Neural cell (in vitro differentiated cells): ENCODE measurements around the gene URAD. TPM values are rescaled to one million over a fixed set of nuclear protein-coding genes. Genes with fewer than 3 reads are reported as not detected.

Source experiments
- H2AFZ ChIP-seq: fragments of 200-600, 300-800 bp; sonication (generic), shearing (Covaris generic); 2 replicates; pipeline ENCODE4 v1.6.0; 2014; ENCODE audit warnings: low read depth, mild to moderate bottlenecking, antibody characterized with exemption, low read length, moderate library complexity
- H3F3A ChIP-seq: fragments of 200-600 bp; shearing (Covaris generic); 2 replicates; pipeline ENCODE4 v1.6.1; 2016; ENCODE audit warnings: mild to moderate bottlenecking, moderate library complexity, mixed read lengths, antibody characterized with exemption, low read length; ENCODE audit not compliant: insufficient read depth, poor library complexity, severe bottlenecking
- H3K27ac ChIP-seq: fragments of 200-600, 300-800 bp; sonication (generic), shearing (Covaris generic); 2 replicates; pipeline ENCODE4 v1.5.1; 2014; ENCODE audit warnings: mild to moderate bottlenecking, low read length, moderate library complexity
- H3K27me3 ChIP-seq: fragments of 300-800, 200-600 bp; sonication (generic), shearing (Covaris generic); 2 replicates; pipeline ENCODE4 v1.6.0; 2014; ENCODE audit warnings: mild to moderate bottlenecking, low read depth, low read length, moderate library complexity; ENCODE audit not compliant: insufficient read depth
- H3K36me3 ChIP-seq: fragments of 300-800, 200-600 bp; sonication (generic), shearing (Covaris generic); 2 replicates; pipeline ENCODE4 v1.5.1; 2014; ENCODE audit warnings: mild to moderate bottlenecking, antibody characterized with exemption, low read length, moderate library complexity; ENCODE audit not compliant: insufficient read depth
- H3K4me2 ChIP-seq: fragments of 300-800, 200-600 bp; sonication (generic), shearing (Covaris generic); 2 replicates; pipeline ENCODE4 v1.6.0; 2014; ENCODE audit warnings: mild to moderate bottlenecking, low read length
- H3K4me3 ChIP-seq: fragments of 300-800, 200-600 bp; sonication (generic), shearing (Covaris generic); 2 replicates; pipeline ENCODE4 v1.5.1; 2014; ENCODE audit warnings: mild to moderate bottlenecking, low read length, moderate library complexity
- H3K79me2 ChIP-seq: fragments of 200-600 bp; shearing (Covaris generic); replicated peaks from 2 replicates; pipeline ENCODE4 v1.6.0; 2014; ENCODE audit warnings: mild to moderate bottlenecking, low read length, moderate library complexity; ENCODE audit not compliant: insufficient read depth
- H3K9ac ChIP-seq: fragments of 300-800, 200-600 bp; sonication (generic), shearing (Covaris generic); 2 replicates; pipeline ENCODE4 v1.6.1; 2016; ENCODE audit warnings: mild to moderate bottlenecking, low read length, mixed read lengths
- H3K9me2 ChIP-seq: fragments of 200-600 bp; shearing (Covaris generic); 2 replicates; pipeline ENCODE4 v1.6.1; 2016; ENCODE audit warnings: mild to moderate bottlenecking, low read length, mixed read lengths; ENCODE audit not compliant: insufficient read depth
- H3K9me3 ChIP-seq: fragments of 200-600, 300-800 bp; sonication (generic), shearing (Covaris generic); 2 replicates; pipeline ENCODE4 v1.6.1; 2016; ENCODE audit warnings: mild to moderate bottlenecking, mixed run types, low read length, moderate library complexity, mixed read lengths
- H4K20me1 ChIP-seq: fragments of 200-600 bp; shearing (Covaris generic); 2 replicates; pipeline ENCODE4 v1.6.1; 2016; ENCODE audit warnings: mild to moderate bottlenecking, mixed run types; ENCODE audit not compliant: insufficient read depth
- EP300 ChIP-seq: fragments of 450-650 bp; conservative IDR thresholded peaks from 2 replicates; pipeline ENCODE4 v1.6.1; 2014; ENCODE audit warnings: antibody characterized with exemption, mild to moderate bottlenecking, moderate library complexity; ENCODE audit not compliant: poor library complexity, severe bottlenecking
- EZH2 ChIP-seq: fragments of 200-600, 300-800 bp; shearing (Covaris generic), sonication (generic); IDR thresholded peaks from 2 replicates; pipeline ENCODE4 v1.6.1; 2014; ENCODE audit warnings: antibody characterized with exemption, low read length, borderline replicate concordance, mild to moderate bottlenecking; ENCODE audit not compliant: insufficient read depth, poor library complexity, severe bottlenecking
- MXI1 ChIP-seq: fragments of 450-650 bp; conservative IDR thresholded peaks from 2 replicates; pipeline ENCODE4 v1.6.1; 2014; ENCODE audit warnings: antibody characterized with exemption, mild to moderate bottlenecking; ENCODE audit not compliant: poor library complexity, severe bottlenecking
- POLR2AphosphoS5 ChIP-seq: IDR thresholded peaks from 2 replicates; pipeline ENCODE4 v1.6.1; 2012
- RAD21 ChIP-seq: fragments of 450-650 bp; conservative IDR thresholded peaks from 2 replicates; pipeline ENCODE4 v1.6.1; 2014; ENCODE audit warnings: antibody characterized with exemption, mild to moderate bottlenecking, moderate library complexity
- SMC3 ChIP-seq: fragments of 450-650 bp; conservative IDR thresholded peaks from 2 replicates; pipeline ENCODE4 v1.6.1; 2014; ENCODE audit warnings: antibody characterized with exemption, mild to moderate bottlenecking, moderate library complexity; ENCODE audit not compliant: poor library complexity
- TAF1 ChIP-seq: IDR thresholded peaks from 2 replicates; pipeline ENCODE4 v1.6.1; 2012; ENCODE audit warnings: low read depth
- polyA plus RNA-seq: library from polyadenylated mRNA; depleted of rRNA; stranded (reverse); fragments of >200 nt; gene quantifications from 2 replicates; pipeline ENCODE4 v1.2.3, GENCODE V29; 2014
- TF ChIP-seq, protein P1 (sequence below): fragments of 450-650 bp; IDR thresholded peaks from 2 replicates; pipeline ENCODE4 v1.5.1; 2014; ENCODE audit warnings: antibody characterized with exemption, mild to moderate bottlenecking, moderate library complexity; ENCODE audit not compliant: poor library complexity, severe bottlenecking
- TF ChIP-seq, protein P2 (sequence below): IDR thresholded peaks from 2 replicates; pipeline ENCODE4 v1.6.1; 2012; ENCODE audit warnings: borderline replicate concordance

Gene URAD
- polyA plus RNA-seq, 1 donor from 2014 or later: not detected

DNA sequence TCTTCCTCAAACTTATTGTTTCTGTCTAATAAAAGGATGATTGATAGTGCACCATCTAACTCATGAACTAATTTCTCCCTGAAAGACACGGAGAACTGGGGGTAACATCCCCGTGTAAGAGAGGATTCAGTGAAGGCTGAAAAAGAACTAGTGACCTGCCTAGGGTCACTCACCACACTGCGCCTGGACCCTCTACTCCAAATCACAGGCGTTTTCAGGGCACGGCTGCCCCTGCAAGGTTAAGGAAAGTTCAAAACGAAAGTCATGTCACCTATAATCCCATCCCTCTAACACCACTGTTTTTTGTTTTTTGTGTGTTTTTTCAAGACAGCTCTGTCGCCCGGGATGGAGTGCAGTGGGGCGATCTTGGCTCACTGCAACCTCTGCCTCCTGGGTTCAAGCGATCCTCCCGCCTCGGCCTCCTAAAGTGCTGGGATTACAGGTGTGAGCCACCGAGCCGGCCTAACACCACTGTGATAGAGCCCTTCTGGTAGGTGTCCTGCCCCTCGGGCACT, 8.7 kb downstream of the URAD start:
- H3K9me2 ChIP-seq: no peaks in the 10 kb centered on the region
- H3K4me3 ChIP-seq: no peak overlapping the region
- H3K79me2 ChIP-seq: no peaks in the 10 kb centered on the region
- H3K27me3 ChIP-seq: peaks cover 94% of the 10 kb centered on the region
- no peak overlapping the region for H3K4me2 ChIP-seq
- H3K36me3 ChIP-seq: no peaks in the 10 kb centered on the region
- H3K27ac ChIP-seq: no peak overlapping the region
- H3F3A ChIP-seq: no peaks in the 10 kb centered on the region
- H3K9me3 ChIP-seq: no peaks in the 10 kb centered on the region
- no peak overlapping the region for H3K9ac ChIP-seq
- TF ChIP-seq RAD21 (no peak), POLR2AphosphoS5 (peak; percentile 62)
- no peaks in the 10 kb centered on the region for H4K20me1 ChIP-seq
- H2AFZ ChIP-seq: no peak overlapping the region

DNA sequence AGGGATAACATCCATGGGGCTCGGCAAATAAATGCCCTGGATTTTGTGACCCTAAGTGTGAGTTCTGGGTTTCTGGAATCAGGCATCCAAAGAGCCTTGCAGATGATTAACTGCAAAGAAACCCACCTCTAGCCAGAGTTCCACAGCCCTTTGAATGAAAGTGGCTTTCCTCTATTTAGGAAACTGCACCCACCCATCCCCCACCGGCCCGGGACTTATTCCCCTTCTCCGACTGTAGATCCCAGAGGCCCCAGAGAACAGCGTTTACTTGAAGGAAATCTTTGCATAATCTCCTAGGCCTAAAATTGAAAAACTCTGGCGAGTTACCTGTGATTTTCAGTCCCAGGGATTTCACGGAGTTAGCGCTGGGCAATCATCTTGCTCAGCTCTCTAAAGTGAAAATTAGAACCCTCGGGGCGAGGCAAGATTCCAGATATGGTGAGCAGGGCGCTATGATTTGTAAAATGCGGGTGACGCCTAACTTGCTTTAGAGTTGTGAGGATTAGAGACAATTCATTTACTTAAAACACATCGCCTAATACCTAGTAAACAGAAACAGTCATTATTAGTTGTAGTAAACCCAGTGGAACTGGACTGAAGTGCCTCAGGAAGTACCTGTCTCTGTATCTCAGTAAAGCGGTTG, 9.4 kb downstream of the URAD start:
- Histone ChIP-seq H3K9me3 (no peaks in the 10 kb centered on the region), H4K20me1 (no peaks in the 10 kb centered on the region), H3K36me3 (no peaks in the 10 kb centered on the region), H3K27ac (no peak overlapping the region), H3K4me3 (no peak overlapping the region), H3K79me2 (no peaks in the 10 kb centered on the region), H2AFZ (no peak overlapping the region), H3F3A (no peaks in the 10 kb centered on the region), H3K9me2 (no peaks in the 10 kb centered on the region), H3K4me2 (no peak overlapping the region), H3K27me3 (peaks cover 100% of the 10 kb centered on the region), H3K9ac (no peak overlapping the region)
- TF ChIP-seq MXI1 (no peak), SMC3 (no peak), EZH2 (no peak), EP300 (no peak), TAF1 (no peak)
- TF ChIP-seq, protein P1, sequence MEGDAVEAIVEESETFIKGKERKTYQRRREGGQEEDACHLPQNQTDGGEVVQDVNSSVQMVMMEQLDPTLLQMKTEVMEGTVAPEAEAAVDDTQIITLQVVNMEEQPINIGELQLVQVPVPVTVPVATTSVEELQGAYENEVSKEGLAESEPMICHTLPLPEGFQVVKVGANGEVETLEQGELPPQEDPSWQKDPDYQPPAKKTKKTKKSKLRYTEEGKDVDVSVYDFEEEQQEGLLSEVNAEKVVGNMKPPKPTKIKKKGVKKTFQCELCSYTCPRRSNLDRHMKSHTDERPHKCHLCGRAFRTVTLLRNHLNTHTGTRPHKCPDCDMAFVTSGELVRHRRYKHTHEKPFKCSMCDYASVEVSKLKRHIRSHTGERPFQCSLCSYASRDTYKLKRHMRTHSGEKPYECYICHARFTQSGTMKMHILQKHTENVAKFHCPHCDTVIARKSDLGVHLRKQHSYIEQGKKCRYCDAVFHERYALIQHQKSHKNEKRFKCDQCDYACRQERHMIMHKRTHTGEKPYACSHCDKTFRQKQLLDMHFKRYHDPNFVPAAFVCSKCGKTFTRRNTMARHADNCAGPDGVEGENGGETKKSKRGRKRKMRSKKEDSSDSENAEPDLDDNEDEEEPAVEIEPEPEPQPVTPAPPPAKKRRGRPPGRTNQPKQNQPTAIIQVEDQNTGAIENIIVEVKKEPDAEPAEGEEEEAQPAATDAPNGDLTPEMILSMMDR: no peak
- TF ChIP-seq, protein P2, sequence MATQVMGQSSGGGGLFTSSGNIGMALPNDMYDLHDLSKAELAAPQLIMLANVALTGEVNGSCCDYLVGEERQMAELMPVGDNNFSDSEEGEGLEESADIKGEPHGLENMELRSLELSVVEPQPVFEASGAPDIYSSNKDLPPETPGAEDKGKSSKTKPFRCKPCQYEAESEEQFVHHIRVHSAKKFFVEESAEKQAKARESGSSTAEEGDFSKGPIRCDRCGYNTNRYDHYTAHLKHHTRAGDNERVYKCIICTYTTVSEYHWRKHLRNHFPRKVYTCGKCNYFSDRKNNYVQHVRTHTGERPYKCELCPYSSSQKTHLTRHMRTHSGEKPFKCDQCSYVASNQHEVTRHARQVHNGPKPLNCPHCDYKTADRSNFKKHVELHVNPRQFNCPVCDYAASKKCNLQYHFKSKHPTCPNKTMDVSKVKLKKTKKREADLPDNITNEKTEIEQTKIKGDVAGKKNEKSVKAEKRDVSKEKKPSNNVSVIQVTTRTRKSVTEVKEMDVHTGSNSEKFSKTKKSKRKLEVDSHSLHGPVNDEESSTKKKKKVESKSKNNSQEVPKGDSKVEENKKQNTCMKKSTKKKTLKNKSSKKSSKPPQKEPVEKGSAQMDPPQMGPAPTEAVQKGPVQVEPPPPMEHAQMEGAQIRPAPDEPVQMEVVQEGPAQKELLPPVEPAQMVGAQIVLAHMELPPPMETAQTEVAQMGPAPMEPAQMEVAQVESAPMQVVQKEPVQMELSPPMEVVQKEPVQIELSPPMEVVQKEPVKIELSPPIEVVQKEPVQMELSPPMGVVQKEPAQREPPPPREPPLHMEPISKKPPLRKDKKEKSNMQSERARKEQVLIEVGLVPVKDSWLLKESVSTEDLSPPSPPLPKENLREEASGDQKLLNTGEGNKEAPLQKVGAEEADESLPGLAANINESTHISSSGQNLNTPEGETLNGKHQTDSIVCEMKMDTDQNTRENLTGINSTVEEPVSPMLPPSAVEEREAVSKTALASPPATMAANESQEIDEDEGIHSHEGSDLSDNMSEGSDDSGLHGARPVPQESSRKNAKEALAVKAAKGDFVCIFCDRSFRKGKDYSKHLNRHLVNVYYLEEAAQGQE: no peak
